ENCODE measurements around the gene NCK2. TPM values are rescaled to one million over a fixed set of nuclear protein-coding genes. Genes with fewer than 3 reads are reported as not detected.

NCK2 gene
- total and polyA plus RNA-seq, 7 donors: 36.4 to 59.9 (median 52.0) TPM

- intact Hi-C loops (cut with DNase I): no loop called here
- H3K4me1 ChIP-seq: peaks cover 0 to 39% (median 20%) of the 10 kb centered on the region in 4 donors
These were observed 17.3 kb downstream of the NCK2 start for GRCh38 chr2:105761931-105762515.

GRCh38 chr2:105763076-105763475 lies 18.4 kb downstream of the NCK2 start:
- intact Hi-C loops (cut with DNase I): no loop called here
- Histone ChIP-seq H3K27me3 (no peaks in the 10 kb centered on the region), H3K36me3 (no peaks in the 10 kb centered on the region), H3K4me3 (no peak overlapping the region), H3K4me1 (peaks cover 0 to 32% (median 19%) of the 10 kb centered on the region in 4 donors), H3K9me3 (no peaks in the 10 kb centered on the region), H3K27ac (no peak overlapping the region)
- DNase-seq: no peak
- TF ChIP-seq POLR2AphosphoS5 (IDR thresholded peaks at IDR 0.05): no peak
- TF ChIP-seq, protein P1, sequence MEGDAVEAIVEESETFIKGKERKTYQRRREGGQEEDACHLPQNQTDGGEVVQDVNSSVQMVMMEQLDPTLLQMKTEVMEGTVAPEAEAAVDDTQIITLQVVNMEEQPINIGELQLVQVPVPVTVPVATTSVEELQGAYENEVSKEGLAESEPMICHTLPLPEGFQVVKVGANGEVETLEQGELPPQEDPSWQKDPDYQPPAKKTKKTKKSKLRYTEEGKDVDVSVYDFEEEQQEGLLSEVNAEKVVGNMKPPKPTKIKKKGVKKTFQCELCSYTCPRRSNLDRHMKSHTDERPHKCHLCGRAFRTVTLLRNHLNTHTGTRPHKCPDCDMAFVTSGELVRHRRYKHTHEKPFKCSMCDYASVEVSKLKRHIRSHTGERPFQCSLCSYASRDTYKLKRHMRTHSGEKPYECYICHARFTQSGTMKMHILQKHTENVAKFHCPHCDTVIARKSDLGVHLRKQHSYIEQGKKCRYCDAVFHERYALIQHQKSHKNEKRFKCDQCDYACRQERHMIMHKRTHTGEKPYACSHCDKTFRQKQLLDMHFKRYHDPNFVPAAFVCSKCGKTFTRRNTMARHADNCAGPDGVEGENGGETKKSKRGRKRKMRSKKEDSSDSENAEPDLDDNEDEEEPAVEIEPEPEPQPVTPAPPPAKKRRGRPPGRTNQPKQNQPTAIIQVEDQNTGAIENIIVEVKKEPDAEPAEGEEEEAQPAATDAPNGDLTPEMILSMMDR (IDR thresholded peaks at IDR 0.05): no peak
- TF ChIP-seq EP300 (IDR thresholded peaks at IDR 0.05): no peak
- TF ChIP-seq POLR2A (IDR thresholded peaks at IDR 0.05): no peak
- WGBS, 2 donors: 93 to 96% methylated on average over 10 of the region's 10 CpGs

More at GRCh38 chr2:105761931-105762515, 17.3 kb downstream of the NCK2 start:
- TF ChIP-seq, protein P1 (IDR thresholded peaks at IDR 0.05): no peak
- TF ChIP-seq POLR2A (IDR thresholded peaks at IDR 0.05) (no peak), POLR2AphosphoS5 (IDR thresholded peaks at IDR 0.05) (no peak), EP300 (IDR thresholded peaks at IDR 0.05) (no peak)
- Histone ChIP-seq H3K9me3 (no peaks in the 10 kb centered on the region), H3K27ac (no peak overlapping the region), H3K4me3 (no peak overlapping the region), H3K36me3 (no peaks in the 10 kb centered on the region), H3K27me3 (no peaks in the 10 kb centered on the region)
- 82 to 91% methylated on average over 11 of the region's 11 CpGs for WGBS, 2 donors
- DNase-seq: no peak

DNA sequence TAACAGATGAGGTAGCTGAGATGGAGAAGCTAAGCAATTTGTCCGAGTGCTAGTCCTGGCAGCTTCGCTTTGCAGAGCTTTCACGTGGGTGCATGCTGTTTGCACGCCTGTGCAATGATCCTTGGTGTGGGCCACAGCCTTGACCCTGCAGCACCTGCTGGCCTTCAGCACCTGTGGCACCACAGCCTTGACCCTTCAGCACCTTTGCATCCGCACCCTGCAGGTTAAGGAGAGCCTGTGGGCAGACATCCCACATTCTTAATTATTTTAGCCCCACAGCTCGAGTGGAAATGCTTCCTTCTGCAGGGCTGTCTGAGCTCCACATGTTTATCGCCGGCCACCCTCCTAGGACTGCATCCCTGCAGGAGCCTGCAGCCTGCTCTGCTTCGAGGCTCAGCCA lies 19.3 kb downstream of the NCK2 start:
- Histone ChIP-seq H3K36me3 (no peaks in the 10 kb centered on the region), H3K27me3 (no peaks in the 10 kb centered on the region), H3K4me3 (no peak overlapping the region), H3K9me3 (no peaks in the 10 kb centered on the region), H3K27ac (no peak overlapping the region), H3K4me1 (peaks cover 0 to 35% (median 20%) of the 10 kb centered on the region in 4 donors)
- whole genome bisulfite sequencing, 2 donors: 75 to 80% methylated on average over 9 of the region's 9 CpGs
- intact Hi-C loops (cut with DNase I): no loop called here
- DNase-seq: no peak
- TF ChIP-seq, protein P1 (IDR thresholded peaks at IDR 0.05): no peak
- TF ChIP-seq EP300 (IDR thresholded peaks at IDR 0.05) (no peak), POLR2A (IDR thresholded peaks at IDR 0.05) (no peak), POLR2AphosphoS5 (IDR thresholded peaks at IDR 0.05) (no peak)

- DNase-seq: no peak
- Histone ChIP-seq H3K4me3 (no peak overlapping the region), H3K36me3 (no peaks in the 10 kb centered on the region), H3K27ac (no peak overlapping the region), H3K27me3 (no peaks in the 10 kb centered on the region), H3K9me3 (no peaks in the 10 kb centered on the region), H3K4me1 (peaks cover 0 to 41% (median 20%) of the 10 kb centered on the region in 4 donors)
- intact Hi-C loops (cut with DNase I): no loop called here
- WGBS, 2 donors: 69 to 86% methylated on average over 10 of the region's 10 CpGs
- no peak for TF ChIP-seq POLR2A (IDR thresholded peaks at IDR 0.05)
- no peak for TF ChIP-seq EP300 (IDR thresholded peaks at IDR 0.05)
- TF ChIP-seq, protein P1 (IDR thresholded peaks at IDR 0.05): no peak
- TF ChIP-seq POLR2AphosphoS5 (IDR thresholded peaks at IDR 0.05): no peak
These were observed 20.9 kb downstream of the NCK2 start for GRCh38 chr2:105765415-105766299.

Measured in sigmoid colon (tissue), 7 donors.